HepG2 (cell line): ENCODE results near the gene RNF213. TPM values are rescaled to one million over a fixed set of nuclear protein-coding genes. Genes with fewer than 3 reads are reported as not detected.

Source experiments
- ATF7 ChIP-seq, 2 experiments: fragments of 450-650 bp in 1 of 2; sonication (generic) in 1 of 2; formaldehyde crosslinking in 1 of 2; IDR thresholded peaks; 2 replicates each; pipeline versions ENCODE4 v1.4.0 to v1.6.1; 2016 to 2020; ENCODE audit warnings: antibody characterized with exemption in 1 of 2, mild to moderate bottlenecking in 1 of 2, missing genetic modification reagents in 1 of 2
- CEBPG ChIP-seq: IDR thresholded peaks from 2 replicates; pipeline ENCODE4 v1.6.1; 2016
- IRF9 ChIP-seq: sonication (generic); formaldehyde crosslinking; IDR thresholded peaks from 2 replicates; pipeline ENCODE4 v1.8.0; 2022; ENCODE audit warnings: missing genetic modification reagents, mild to moderate bottlenecking, borderline replicate concordance
- MXD4 ChIP-seq: IDR thresholded peaks from 2 replicates; pipeline ENCODE4 v1.6.1; 2016; ENCODE audit warnings: mild to moderate bottlenecking, missing biosample characterization, missing genetic modification reagents
- NBN ChIP-seq: fragments of 450-650 bp; conservative IDR thresholded peaks from 2 replicates; pipeline ENCODE4 v1.6.1; 2017
- PHF5A ChIP-seq: IDR thresholded peaks from one replicate; pipeline ENCODE4 v1.6.1; 2018; ENCODE audit warnings: low read depth, missing genetic modification reagents; ENCODE audit not compliant: unreplicated experiment
- RARG ChIP-seq: sonication (generic); formaldehyde crosslinking; IDR thresholded peaks from 2 replicates; pipeline ENCODE4 v1.4.0; 2020; ENCODE audit warnings: low read depth, mild to moderate bottlenecking, missing genetic modification reagents
- SATB2 ChIP-seq: sonication (generic); formaldehyde crosslinking; IDR thresholded peaks from 2 replicates; pipeline ENCODE4 v1.5.0; 2020; ENCODE audit warnings: missing genetic modification reagents
- ZBTB10 ChIP-seq: sonication (generic); formaldehyde crosslinking; IDR thresholded peaks from 2 replicates; pipeline ENCODE4 v1.4.0; 2020; ENCODE audit warnings: missing genetic modification reagents, borderline replicate concordance
- ZBTB8A ChIP-seq: sonication (generic); formaldehyde crosslinking; IDR thresholded peaks from 2 replicates; pipeline ENCODE4 v1.4.0; 2020; ENCODE audit warnings: mild to moderate bottlenecking, low read depth, missing genetic modification reagents, borderline replicate concordance
- ZNF292 ChIP-seq: sonication (generic); formaldehyde crosslinking; IDR thresholded peaks from 2 replicates; pipeline ENCODE4 v1.8.1; 2022; ENCODE audit warnings: mild to moderate bottlenecking, low read depth, missing genetic modification reagents, borderline replicate concordance
- ZNF512 ChIP-seq: sonication (generic); formaldehyde crosslinking; IDR thresholded peaks from 2 replicates; pipeline ENCODE4 v1.4.0; 2020; ENCODE audit warnings: mild to moderate bottlenecking, missing genetic modification reagents
- polyA plus RNA-seq, 8 experiments: library from polyadenylated mRNA; depleted of rRNA in 3 of 8; stranded (reverse) in 7 of 8; unstranded in 1 of 8; fragments of >200 nt; fragmentation: Illumina TruSeq in 4 of 8; extraction: Trizol in 4 of 8; gene quantifications; 2 replicates each; pipeline versions ENCODE4 v1.2.1 to v1.2.3, GENCODE V29; 2011 to 2016; ENCODE audit warnings: low read depth in 4 of 8, missing spikeins in 1 of 8, mixed read lengths in 1 of 8; ENCODE audit not compliant: insufficient read depth in 1 of 8
- total RNA-seq, 5 experiments: library from RNA; depleted of rRNA; stranded (reverse); fragments of >200 nt; fragmentation: Illumina TruSeq; extraction: Trizol; gene quantifications; 2 replicates each; pipeline ENCODE4 v1.2.3, GENCODE V29; 2016; ENCODE audit warnings: low read depth in 1 of 5
- TF ChIP-seq, protein P1 (sequence below): sonication (generic); formaldehyde crosslinking; IDR thresholded peaks from 2 replicates; pipeline ENCODE4 v1.5.0; 2020; ENCODE audit warnings: mild to moderate bottlenecking, missing genetic modification reagents
- TF ChIP-seq, protein P2 (sequence below): sonication (generic); formaldehyde crosslinking; IDR thresholded peaks from 2 replicates; pipeline ENCODE4 v1.5.0; 2020; ENCODE audit warnings: mild to moderate bottlenecking, missing genetic modification reagents, moderate library complexity
- TF ChIP-seq, protein P3 (sequence below): sonication (generic); formaldehyde crosslinking; IDR thresholded peaks from 2 replicates; pipeline ENCODE4 v1.4.0; 2020; ENCODE audit warnings: missing genetic modification reagents

The RNF213 gene
- total and polyA plus RNA-seq, 2 of the 13 experiments (the other 11 are each of a cell fraction or from before 2014, with no cell fraction given), result 38.6 to 38.7 TPM

GRCh38 chr17:80220054-80220735 is 40.5 kb upstream of the RNF213 start, which contains the start of the genes SGSH and SLC26A11 (continued):
- TF ChIP-seq ZBTB8A (CRISPR knock-in tag) (no peak), SATB2 (no peak), CEBPG (CRISPR knock-in tag) (no peak), IRF9 (CRISPR knock-in tag) (peak; percentile 86; the same call in 1 of the 2 replicates), ZBTB10 (CRISPR knock-in tag) (no peak), PHF5A (CRISPR knock-in tag) (no peak), MXD4 (peak; percentile 63; the same call in 1 of the 2 replicates), RARG (peak; percentile 84; the same call in 1 of the 2 replicates), ZNF292 (CRISPR knock-in tag) (0 out of 2 replicates have a peak, but pooled peaks have one; percentile 19), ZNF512 (0 out of 2 replicates have a peak, but pooled peaks have one; percentile 48), ATF7 (IDR thresholded peaks at IDR 0.05) (no peak), ATF7 (CRISPR knock-in tag; IDR thresholded peaks at IDR 0.05) (peak; percentile 49), NBN (no peak)
- TF ChIP-seq, protein P1, sequence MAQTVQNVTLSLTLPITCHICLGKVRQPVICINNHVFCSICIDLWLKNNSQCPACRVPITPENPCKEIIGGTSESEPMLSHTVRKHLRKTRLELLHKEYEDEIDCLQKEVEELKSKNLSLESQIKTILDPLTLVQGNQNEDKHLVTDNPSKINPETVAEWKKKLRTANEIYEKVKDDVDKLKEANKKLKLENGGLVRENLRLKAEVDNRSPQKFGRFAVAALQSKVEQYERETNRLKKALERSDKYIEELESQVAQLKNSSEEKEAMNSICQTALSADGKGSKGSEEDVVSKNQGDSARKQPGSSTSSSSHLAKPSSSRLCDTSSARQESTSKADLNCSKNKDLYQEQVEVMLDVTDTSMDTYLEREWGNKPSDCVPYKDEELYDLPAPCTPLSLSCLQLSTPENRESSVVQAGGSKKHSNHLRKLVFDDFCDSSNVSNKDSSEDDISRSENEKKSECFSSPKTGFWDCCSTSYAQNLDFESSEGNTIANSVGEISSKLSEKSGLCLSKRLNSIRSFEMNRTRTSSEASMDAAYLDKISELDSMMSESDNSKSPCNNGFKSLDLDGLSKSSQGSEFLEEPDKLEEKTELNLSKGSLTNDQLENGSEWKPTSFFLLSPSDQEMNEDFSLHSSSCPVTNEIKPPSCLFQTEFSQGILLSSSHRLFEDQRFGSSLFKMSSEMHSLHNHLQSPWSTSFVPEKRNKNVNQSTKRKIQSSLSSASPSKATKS (CRISPR knock-in tag), result no peak; the same call in 1 of the 2 replicates
- TF ChIP-seq, protein P2, sequence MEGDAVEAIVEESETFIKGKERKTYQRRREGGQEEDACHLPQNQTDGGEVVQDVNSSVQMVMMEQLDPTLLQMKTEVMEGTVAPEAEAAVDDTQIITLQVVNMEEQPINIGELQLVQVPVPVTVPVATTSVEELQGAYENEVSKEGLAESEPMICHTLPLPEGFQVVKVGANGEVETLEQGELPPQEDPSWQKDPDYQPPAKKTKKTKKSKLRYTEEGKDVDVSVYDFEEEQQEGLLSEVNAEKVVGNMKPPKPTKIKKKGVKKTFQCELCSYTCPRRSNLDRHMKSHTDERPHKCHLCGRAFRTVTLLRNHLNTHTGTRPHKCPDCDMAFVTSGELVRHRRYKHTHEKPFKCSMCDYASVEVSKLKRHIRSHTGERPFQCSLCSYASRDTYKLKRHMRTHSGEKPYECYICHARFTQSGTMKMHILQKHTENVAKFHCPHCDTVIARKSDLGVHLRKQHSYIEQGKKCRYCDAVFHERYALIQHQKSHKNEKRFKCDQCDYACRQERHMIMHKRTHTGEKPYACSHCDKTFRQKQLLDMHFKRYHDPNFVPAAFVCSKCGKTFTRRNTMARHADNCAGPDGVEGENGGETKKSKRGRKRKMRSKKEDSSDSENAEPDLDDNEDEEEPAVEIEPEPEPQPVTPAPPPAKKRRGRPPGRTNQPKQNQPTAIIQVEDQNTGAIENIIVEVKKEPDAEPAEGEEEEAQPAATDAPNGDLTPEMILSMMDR, result no peak; the same call in 1 of the 2 replicates
- TF ChIP-seq, protein P3, sequence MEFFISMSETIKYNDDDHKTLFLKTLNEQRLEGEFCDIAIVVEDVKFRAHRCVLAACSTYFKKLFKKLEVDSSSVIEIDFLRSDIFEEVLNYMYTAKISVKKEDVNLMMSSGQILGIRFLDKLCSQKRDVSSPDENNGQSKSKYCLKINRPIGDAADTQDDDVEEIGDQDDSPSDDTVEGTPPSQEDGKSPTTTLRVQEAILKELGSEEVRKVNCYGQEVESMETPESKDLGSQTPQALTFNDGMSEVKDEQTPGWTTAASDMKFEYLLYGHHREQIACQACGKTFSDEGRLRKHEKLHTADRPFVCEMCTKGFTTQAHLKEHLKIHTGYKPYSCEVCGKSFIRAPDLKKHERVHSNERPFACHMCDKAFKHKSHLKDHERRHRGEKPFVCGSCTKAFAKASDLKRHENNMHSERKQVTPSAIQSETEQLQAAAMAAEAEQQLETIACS (CRISPR knock-in tag), result peak; percentile 66; the same call in 1 of the 2 replicates
